Left colon (tissue), 2 donors: ENCODE measurements around the gene NEUROD4. TPM values are rescaled to one million over a fixed set of nuclear protein-coding genes. Genes with fewer than 3 reads are reported as not detected.

Source experiments
- ATAC-seq: fragments of 200-7000 bp; cut with Tn5 transposase; one replicate; pipeline ENCODE4 v1.9.1; 2020; ENCODE audit warnings: mild to moderate bottlenecking, moderate library complexity
- DNase-seq, 2 donors: peaks; one replicate each; pipeline ENCODE4 v3.0.0-alpha.2; 2020
- intact Hi-C, 2 donors: fragments of 100-400 bp; cut with DNase I in 1 of 2; cut with micrococcal nuclease in 1 of 2; formaldehyde crosslinking; loops; one replicate each; pipeline versions ENCODE4 v1.11.2 to v1.14.0; 2022; cut with DNase I, micrococcal nuclease
- total RNA-seq, 2 donors: library from RNA; stranded (reverse); fragmentation: NEBNext Ultra II Directional; extraction: Animal tissue kit (Norgen Biotek cat#: 25700); gene quantifications; one replicate each; pipeline ENCODE4 v1.2.1, GENCODE V29; 2021
- donor health status: DM: no; HTN: no; CAD: no.
- donor health status: DM: yes; HTN: yes; CAD: no.

The NEUROD4 gene
- total RNA-seq, 2 donors from 2014 or later: not detected

GRCh38 chr12:54993181-54993835, 26.5 kb upstream of the NEUROD4 start:
- DNase-seq (peak in 1 of 2 donors; percentile 50), ATAC-seq (peak; percentile 59)
- intact Hi-C loops: loop anchor here (2.0 to 10.0 kb wide), 2 partner anchors 79 to 81 kb away; no protein-coding TSS in a partner anchor

DNA sequence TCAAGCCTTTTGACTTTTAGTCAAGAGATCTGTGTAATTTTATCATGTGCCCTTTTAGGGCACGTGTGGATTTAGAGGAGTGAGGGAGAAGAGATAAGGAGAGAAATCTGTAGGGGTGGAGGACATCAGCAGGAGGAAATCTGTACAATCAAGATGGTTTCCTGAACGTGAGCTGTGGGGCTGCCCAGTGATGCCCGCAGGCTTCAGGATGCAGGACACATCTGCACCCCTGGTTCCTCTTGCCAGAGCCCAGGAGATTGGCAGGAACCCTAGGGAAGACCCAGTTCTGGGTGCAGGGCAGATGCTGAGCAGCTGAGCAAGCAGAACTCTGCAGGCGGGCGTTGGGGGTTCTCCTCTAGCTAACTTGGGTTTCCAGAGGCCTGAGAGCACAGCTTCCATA, 23.6 kb upstream of the NEUROD4 start:
- ATAC-seq: no peak

DNA sequence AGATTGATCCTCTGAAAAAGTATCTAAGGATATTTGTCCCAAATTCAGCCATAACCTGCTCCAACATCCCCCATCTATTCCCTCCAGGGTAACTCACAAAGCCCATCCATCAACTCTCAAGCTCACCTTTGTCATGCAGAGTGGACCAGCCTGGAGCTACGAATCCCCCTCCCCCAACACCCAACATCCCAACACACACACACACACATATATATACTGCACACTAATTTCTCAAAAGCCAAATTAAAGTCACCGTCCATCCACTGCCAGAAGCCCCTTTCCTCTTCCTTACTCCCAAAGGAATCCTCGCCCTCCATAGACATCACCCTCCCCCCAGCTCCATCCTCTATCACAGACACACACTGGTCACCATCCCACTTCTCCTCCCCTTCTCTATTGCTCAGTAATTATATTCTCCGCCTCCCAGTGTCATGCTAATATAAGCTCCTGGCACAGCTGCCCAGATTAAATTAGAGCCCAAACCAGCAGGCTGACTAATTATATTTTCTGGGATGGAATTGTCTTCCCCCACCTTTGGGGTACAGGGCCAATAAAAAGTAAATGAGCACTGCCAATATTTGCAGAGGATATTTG, 21.7 kb upstream of the NEUROD4 start:
- no peak for DNase-seq
- ATAC-seq: no peak
- intact Hi-C loops: loop anchor here in 1 of 2 donors (10.0 kb wide), 1 partner anchor 77 kb away; no protein-coding TSS in a partner anchor

More for the DNA sequence above, 23.6 kb upstream of the NEUROD4 start:
- DNase-seq: no peak
- intact Hi-C loops: loop anchor here in 1 of 2 donors (10.0 kb wide), 1 partner anchor 79 kb away; no protein-coding TSS in a partner anchor

DNA sequence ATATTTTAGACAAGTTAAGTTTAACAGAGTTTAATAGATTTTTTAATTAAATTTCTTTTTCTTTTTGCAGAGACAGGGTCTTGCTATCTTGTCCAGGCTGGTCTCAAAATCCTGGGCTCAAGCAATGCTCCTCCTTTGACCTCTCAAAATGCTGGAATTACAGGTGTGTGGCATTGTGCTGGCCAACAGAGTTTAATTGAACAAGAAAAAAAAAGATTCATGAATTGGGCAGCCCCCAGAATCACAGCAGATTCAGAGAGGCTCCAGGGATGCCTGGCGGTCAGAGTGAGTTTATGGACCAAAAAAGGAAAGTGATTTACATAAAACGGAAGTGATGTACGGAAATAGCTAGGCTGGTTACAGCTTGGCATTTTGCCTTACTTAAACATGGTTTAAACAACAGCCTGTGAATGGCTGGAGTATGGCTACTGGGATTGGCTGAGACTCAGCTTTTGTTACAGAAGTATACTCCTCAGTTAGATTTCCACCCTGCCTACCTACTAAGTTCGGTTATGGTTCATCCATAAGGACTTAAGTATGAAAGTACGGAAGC, 20.7 kb upstream of the NEUROD4 start:
- DNase-seq (no peak), ATAC-seq (no peak)
- intact Hi-C loops: loop anchor here in 1 of 2 donors (10.0 kb wide), 1 partner anchor 76 kb away; no protein-coding TSS in a partner anchor

GRCh38 chr12:55001198-55001868, 18.4 kb upstream of the NEUROD4 start:
- DNase-seq (no peak), ATAC-seq (no peak)
- intact Hi-C loops: loop anchor here in 1 of 2 donors (10.0 kb wide), 1 partner anchor 53 kb away; no protein-coding TSS in a partner anchor

DNA sequence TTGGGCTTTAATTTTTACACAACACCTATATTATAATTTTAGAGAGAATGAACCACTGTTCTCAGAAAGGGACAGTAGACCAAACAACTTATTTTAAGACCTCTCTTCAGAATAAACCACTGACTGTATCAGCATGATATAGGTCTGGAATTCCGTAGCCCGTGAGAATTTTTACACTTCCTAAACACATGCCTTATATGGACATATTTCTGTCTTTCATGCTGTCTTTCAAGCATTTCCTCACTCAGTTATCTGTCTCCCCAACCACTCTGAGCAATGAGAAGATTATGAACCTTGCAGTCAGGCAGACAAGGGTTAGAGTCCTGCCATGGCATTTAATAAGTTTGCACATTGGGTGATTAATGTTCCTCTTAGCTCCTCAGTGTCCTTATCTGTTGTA, 17.4 kb upstream of the NEUROD4 start:
- ATAC-seq (no peak), DNase-seq (no peak)
- intact Hi-C loops: loop anchor here in 1 of 2 donors (10.0 kb wide), 1 partner anchor 52 kb away; no protein-coding TSS in a partner anchor

GRCh38 chr12:55008944-55009585, 10.7 kb upstream of the NEUROD4 start:
- DNase-seq (no peak), ATAC-seq (no peak)
- intact Hi-C loops: loop anchor here in 1 of 2 donors (10.0 kb wide), 1 partner anchor 46 kb away; no protein-coding TSS in a partner anchor

DNA sequence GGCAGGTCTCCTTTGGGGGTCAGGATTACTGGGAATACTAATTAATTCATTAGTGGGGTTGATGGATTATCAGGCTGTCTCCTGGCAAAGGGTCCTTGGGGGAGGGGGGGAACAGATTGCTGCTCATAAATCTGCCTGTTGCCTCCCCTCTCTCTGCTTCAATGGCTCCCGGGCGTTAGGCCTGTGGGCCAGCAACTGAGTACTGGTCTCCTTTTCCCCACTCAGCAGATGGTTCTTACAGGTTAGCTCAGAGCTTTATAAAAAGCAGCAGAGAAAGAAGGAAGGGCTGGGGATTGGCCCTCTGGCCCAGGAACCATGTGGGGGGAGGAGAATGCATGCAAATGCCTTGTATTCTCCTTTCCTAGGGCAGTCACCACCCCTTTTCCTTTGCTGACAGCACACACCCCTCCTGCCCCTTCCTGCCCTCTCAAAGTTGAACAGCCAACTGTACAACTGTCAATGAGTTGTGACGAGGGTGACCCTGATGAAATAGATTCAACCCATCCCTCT, 2.3 kb upstream of the NEUROD4 start:
- ATAC-seq (no peak), DNase-seq (no peak)
- intact Hi-C loops: no loop called here

DNA sequence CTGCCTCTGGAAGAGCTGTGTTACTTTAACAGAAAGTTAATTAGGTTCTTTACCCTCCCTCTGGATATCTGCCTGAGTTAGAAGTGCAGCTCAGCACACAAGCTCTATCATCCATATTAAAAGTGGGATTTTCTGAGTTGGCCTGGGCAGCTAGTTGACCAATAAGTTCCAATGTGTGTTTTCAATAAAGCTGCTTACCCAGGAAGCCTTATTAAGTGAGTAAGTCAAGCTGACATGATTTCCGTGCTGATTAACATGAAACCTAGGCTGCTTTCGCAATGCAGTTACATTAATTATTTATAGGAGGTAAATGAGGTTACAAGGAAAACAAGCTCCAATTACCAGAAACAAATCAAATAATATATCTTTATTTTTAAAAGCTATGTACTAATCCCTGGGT, 4.8 kb downstream of the NEUROD4 start:
- ATAC-seq (no peak), DNase-seq (no peak)
- intact Hi-C loops: no loop called here

- ATAC-seq (no peak), DNase-seq (no peak)
- intact Hi-C loops: no loop called here
Measured at GRCh38 chr12:55025508-55025907, 5.7 kb downstream of the NEUROD4 start.

GRCh38 chr12:55034218-55034617, 14.4 kb downstream of the NEUROD4 start:
- no peak for ATAC-seq
- intact Hi-C loops: no loop called here
- DNase-seq: no peak

DNA sequence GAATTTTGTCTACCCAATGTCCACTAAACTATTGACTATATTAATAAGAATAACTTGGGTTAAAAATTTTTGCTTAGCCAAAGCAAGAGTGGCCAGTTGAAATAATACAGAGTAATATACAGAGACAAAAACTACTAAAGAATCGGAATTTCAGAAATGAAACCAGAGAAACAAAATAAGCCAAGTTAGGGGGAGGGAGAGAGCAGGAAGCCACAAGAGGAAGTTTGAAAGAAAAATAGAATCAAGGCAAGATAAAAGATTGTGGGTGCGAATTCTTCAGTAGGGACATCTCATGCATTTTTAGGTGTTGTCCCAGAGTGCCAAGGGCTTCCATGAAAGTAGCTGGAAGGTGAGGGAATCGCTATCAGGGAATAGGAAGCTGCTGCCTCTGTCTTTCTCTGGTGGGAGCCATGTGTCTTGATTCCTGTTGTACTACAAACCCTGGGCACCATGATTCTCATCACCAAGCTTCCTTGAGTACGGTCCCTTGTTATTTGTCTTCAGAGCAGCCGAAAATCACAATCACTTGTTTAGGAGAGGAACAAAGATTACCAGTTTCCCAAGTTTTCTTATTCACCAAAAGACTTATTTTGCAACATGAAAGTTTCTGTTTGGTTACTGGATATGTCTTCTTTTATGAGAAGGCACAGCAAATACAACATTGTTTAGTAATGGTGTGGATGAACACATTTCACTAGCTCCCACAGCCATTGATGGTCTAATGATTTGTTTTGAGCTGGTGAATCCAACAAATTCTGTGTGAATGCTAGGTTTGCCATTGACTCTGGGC, 16.7 kb downstream of the NEUROD4 start:
- intact Hi-C loops: no loop called here
- no peak for ATAC-seq
- DNase-seq: no peak

DNA sequence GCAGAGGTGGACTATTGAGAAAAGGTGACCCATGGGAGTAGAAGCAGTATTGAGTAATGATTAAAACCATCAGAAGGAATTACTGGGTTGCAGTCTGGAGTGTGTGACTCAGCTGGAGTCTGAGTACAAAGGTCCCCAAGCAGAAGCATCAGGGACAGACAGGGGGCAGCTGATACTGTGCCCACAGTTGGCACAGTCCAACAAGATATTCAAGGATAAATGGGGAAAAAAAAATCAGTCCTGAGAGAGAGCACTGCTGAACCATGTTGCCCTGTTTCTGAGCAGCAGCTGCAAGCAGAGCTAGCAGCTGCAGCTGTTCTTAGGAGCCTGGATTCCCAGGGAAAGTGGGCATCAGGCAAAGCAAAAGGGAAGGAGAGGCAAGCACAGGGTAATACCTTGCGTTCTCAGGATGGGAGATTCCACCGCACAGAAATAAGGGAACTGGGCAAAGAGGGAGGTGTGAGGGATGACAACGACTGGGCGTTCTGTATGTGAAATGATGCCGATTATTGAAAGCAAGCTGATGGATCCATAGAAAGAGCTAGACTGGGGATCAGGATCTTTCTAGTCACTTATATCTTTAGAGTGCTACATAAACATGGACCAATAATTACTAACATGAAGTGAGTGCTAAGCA, 17.7 kb downstream of the NEUROD4 start:
- ATAC-seq (no peak), DNase-seq (no peak)

GRCh38 chr12:55039395-55040354, 19.9 kb downstream of the NEUROD4 start:
- DNase-seq (no peak), ATAC-seq (no peak)
- intact Hi-C loops: no loop called here

More for the DNA sequence above, 17.7 kb downstream of the NEUROD4 start:
- intact Hi-C loops: no loop called here

DNA sequence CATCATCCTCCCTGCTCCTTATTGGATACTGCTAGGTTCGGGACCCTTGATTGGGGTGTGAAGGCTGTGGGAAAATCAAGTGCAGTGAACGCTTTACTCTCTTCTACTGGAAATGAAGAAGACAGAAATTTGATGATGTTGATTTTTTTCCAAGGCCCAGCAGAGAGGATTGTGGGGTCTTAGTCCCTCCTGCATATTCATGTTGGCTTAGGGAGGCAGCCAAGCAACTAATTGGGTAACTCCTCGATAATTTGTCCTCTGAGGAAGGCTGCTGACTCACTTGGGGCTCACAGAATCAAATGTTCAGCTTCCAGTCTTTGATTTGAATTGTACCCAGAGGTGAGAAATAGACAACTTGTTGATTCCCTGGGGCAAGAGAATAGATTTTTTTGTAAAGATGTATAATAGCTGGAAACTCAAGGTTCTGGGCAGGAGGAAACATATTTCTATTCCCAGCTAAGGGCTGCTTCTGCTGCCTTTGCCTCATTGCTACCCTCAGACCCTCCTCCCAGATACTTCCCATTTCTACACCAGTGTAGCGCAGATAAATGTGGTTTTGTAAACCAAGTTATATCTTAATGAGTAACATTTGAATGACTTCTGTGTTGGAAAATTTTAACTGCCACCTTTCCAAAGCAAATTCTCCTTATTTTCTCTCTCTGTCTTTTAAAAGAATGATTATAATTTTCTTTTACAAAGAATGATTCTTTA, 21.7 kb downstream of the NEUROD4 start:
- intact Hi-C loops: no loop called here
- no peak for ATAC-seq
- DNase-seq: no peak

DNA sequence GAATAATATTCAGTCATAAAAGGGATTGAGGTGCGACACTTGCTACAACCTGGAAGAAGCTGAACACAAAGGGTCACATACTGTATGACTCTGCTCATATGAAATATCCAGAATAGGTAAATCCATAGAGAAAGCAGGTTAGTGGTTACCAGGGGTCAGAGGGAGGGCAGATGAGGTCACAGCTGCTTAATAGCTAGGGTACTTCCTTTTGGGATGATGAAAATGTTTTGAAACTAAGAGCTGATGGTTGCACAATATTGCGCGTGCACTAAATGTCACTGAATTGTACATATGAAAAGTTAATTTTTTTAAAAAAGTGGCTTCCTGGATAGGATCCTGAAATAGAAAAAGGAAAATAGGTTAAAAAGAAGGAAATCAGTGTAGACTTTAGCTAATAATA, 23.8 kb downstream of the NEUROD4 start:
- ATAC-seq (no peak), DNase-seq (peak in 1 of 2 donors; percentile 8)
- intact Hi-C loops: no loop called here
